HG02973 (cell line): Measurements from ENCODE around the gene ARID1B.

Experiments used
- ATAC-seq: cut with Tn5 transposase; IDR thresholded peaks from one replicate; pipeline ENCODE4 v1.9.1; 2021; ENCODE audit warnings: moderate library complexity; ENCODE audit not compliant: unreplicated experiment

ARID1B gene

DNA sequence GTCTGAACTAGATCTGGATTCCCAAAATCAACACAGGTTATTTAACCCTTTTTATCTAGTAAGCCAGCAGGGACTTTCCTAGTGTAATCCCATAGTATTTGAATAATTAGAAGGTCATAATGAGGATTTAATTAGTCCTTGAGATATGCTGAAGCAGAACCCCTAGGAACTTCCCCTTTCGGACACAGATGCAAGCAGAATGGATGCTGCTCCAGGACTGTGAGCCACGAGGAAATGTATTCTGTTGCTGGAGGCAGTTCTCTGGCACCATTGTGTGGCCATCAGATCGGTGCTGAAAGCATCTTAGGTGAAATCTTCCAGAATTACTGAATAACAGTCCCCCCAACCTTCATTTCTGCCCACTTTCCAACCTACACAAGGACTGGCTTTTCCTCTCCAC lies 339.2 kb downstream of the ARID1B start:
- ATAC-seq = no peak

DNA sequence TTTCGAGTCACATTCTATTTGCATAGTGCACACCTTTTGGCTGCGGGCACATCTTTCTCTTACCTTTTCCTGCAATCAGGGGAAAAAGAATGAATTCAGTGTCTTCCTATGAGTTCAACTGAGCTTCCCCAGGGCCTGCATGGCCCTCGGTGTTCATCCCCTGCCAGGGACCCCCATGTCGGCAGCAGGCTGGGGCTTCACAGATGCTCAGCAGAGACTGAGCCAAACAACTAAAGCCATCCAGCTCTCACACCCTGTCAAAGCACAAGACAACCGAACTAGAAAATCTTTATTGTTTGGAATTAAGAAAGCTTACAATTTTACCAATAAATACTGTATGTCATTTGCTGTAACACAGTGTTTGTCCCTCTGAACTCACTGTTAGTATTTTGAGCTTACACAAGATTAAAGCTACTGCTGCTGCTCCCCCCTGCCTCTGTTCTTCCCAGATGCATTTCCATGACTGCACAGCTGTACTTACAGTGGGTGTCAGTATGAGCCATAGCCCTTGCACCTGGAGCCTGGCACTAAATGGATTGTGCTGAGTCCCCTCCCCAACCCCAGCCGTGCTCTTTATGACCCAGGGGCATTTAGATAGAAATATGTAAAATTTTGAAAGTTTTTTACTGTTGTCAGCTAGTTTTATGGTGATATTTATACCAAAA lies 340.4 kb downstream of the ARID1B start:
- no peak for ATAC-seq

DNA sequence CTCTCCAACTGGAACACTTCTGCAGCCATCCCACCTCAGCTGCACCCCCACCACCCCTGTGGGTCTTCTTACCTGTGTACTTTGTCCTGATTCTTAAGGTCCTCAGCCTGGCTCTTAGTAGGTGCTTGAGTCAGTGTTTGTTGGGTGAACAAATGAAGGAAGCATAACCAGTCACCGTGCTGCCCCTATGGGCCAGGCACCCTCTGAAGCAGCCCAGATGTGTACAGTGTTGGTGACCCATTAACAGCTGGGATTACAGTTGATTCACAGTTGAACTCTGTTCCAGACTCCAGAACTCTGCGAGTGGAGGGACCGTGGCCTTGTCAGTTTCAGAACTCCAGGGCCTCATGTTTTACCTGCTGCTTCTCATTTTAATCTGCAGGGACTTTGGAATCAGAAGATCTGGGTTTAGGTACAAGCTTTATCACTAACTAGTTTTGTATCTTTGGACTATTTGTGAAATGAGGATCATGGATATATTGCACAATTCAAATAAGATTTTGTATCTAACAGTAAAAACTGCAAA lies 342.4 kb downstream of the ARID1B start:
- no peak for ATAC-seq

DNA sequence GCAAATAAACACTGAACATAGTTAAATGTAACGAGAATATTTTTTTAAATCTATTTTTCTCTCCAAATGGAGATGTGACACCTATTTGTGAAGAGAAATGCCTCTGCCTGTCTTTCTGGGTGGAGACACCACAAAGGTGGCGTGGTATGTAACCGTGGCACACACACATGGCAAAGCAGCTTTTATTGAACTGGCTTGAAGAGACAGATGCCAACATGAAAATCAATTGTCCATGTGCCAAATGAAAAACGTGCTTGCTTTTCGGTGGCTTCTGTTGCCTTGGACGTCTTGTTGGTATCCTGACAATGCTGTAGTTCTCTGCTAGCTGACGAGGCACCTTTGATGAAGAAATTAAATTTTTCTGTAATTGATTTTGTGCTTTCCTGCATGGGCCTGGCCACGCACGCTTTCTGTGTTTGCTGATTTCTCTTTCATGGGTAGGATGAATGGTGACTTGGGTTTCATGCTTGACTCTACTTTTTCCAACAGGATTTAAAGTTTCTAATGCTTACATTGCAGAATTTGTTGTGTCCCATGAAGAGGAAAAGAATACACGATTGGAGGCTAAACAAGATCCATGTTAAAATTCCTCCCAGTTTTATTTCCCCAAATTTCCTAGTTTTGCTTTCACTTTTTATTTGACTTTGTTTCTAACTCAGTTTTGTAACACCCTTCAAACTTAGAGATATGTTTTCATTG lies 343.5 kb downstream of the ARID1B start:
- no peak for ATAC-seq

DNA sequence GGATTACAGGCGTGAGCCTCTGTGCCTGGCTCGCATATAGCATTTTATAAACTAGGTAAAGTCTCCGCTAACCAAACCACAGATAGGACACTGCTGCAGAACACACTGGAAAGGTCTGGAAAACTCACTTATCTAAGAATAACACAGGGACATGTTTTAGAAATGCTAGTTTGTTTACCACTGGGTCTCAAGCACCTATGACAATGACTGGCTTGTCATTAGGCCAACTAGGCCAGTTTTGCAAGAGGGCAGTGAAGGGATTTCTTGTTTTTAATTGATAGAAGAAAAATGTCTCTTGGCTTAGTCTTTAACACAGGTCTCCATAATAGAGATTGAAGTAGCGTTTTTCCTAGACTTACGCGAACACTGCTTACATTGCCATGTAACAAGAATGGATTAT lies 344.7 kb downstream of the ARID1B start:
- ATAC-seq = no peak

DNA sequence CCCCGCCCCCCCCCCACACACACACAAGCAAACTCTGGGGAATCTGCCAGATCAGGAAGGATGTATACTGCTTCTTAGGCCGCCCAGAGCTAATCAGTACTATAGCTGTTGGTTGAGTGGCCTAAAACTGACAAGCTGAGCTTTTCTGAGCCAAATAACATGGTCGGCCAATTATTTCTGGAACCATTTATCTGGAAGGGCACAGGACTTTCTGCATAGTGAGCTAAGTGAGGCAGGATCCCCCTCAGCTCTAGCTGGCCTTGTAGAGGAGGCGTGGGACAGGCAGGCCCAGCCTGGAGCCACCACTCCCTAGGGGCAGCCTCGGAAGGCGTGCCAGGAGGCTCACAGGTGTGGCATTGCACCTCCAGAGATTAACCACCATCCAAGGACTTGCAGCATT lies 346.1 kb downstream of the ARID1B start:
- no peak for ATAC-seq

DNA sequence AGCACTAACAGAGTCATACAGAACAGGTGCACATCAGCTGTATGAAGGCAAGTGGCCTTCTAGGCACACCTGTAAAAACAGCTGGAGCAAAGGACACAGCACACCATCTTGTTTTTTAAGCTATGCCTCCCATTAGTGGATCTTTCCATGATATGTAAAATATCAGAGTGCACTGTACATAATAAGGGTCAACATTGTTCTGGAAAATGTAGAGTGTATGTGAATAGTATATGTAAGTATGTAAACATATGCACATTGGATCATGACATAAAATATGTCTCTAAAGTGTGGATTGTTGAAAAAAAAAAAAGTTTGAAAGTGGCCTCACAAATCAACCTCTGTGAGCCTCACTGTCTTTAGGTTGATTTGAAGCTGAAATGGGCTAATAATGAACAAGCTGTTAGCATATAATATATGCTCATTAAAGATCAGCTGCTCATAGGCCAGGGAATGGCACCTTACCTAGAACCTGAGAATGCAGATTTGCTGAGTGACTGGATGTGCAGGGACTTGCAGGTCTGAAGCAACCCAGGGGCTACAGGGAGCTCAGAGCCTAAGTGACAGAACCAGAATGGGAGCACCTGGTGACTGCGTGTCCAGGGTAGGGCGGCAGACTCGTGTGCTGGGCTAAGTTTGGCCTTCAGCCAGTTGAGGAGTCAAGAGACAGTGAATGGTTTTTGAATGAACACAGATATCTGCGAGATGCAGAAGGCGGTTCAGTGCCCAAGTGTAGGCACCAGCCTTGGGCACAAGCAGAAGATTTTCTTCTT lies 347.5 kb downstream of the ARID1B start:
- no peak for ATAC-seq

DNA sequence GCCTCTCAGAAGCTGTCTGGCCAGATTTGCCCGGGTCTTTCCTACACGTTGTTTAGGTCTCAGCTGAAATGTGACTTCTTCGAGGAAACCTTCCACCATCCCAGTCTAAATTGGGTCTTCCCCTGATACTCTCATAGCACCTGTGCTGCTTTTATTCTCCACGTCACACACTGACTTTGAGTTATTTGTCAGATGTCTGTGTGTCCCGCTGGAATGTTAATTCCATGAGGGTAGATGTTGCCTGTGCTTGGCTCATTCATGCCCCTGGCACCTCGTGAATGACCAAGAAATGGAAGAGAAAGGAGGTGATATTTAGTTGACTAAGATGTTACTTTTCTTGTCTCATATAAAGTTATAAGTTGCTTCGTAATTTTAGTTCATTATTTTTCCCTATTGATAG lies 348.4 kb downstream of the ARID1B start:
- ATAC-seq = no peak

DNA sequence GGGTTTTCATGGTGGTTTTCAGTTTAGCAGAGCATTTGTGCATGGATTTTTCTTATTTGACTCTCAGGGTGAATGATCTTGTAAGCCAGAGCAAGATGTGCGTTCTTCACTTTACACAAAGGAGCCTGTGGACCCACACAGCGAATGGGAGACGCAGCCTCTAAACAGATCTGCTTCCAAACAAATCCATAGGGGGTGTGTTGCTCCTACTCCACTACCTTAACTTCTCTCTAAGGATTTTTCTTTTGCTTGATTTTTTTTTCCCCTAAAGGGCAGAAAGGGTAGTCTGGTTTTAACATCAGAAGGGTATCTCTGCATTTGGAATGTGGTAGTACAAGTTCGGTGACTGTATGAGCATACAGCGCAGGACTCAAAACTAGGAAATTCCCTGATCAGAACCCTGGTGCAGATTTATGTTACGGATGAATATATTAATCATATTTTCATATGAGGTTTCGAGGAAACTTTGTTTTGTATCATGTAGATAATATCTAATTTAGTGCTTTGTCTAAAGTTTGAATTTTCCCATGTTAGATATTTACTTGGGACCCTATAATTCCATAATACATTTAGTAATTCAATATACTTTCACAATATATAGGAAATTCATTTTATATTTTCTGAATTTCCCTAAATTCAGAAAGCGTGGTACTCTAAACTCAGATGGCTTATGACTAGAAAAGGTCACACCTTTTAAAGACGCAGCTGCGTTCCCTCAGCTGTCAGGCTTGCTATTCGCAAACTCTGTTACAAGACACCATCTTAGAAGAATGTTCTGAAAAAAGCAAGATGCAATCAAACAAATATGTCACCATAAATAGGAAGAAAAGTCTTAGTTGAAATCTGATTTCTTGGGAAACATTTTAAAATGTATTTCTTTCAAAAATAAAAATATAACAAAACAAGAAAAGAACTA lies 349.3 kb downstream of the ARID1B start:
- no peak for ATAC-seq

DNA sequence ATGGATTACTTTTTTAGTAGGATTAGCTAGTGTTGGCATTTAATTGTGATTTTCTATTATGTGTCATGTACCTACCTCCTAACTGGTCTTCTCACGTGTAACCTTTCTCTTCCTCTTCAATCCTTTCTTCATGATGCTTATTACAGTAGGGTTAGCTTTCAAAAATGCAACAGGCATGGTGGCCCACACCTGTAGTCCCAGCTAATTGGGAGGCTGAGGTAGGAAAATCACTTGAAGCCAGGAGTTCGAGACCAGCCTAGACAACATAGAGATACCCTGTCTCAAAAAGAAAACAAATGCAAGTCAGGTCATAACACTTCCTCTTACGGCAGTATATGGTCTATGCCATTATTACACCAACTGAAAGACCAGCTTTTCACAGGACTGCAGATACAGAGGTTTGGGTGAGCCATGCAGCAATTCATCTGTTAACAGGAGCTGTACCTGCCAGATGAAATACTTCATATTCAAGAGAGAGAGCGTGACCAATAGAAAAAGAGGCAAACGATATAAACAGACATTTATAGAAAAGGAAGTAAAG lies 351.1 kb downstream of the ARID1B start:
- ATAC-seq = no peak

DNA sequence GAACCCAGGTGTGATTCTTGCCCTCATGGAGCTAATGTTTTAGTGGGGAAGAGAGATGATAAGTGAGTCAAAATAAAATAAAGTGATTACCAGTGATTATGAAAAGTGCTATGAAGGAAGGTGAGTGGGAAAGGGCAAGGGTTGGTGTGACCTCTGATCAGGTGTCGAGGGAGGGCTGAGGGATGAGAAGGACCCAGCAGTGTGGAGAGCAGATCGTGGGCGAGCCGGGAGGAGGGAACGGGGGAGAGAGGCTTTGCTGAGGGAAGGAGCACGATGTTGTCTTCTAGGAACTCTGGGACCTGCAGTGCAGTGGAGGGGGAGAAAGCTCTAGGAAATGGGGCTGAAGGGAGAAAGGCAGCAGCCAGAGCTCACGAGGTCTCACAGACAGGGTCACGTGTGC lies 354.1 kb downstream of the ARID1B start:
- ATAC-seq = no peak

DNA sequence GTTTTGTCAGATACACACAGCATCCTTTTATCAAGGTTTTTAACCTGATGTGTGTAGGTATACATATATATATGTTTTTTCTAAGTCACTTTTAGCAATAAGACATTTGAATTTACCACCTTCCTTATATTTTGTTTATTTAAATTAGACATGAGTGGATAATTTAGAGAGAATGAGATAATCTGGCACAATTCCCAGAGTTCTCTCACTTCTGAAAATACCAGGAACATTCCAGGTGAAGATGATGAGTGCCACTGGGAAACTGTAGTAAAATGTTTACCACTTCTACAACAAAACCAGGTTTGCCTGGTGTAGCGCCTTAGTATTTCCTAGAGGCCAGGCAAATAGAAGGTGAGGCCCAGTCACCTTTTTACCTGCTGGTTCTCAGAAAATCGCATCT lies 356.7 kb downstream of the ARID1B start:
- ATAC-seq = no peak

DNA sequence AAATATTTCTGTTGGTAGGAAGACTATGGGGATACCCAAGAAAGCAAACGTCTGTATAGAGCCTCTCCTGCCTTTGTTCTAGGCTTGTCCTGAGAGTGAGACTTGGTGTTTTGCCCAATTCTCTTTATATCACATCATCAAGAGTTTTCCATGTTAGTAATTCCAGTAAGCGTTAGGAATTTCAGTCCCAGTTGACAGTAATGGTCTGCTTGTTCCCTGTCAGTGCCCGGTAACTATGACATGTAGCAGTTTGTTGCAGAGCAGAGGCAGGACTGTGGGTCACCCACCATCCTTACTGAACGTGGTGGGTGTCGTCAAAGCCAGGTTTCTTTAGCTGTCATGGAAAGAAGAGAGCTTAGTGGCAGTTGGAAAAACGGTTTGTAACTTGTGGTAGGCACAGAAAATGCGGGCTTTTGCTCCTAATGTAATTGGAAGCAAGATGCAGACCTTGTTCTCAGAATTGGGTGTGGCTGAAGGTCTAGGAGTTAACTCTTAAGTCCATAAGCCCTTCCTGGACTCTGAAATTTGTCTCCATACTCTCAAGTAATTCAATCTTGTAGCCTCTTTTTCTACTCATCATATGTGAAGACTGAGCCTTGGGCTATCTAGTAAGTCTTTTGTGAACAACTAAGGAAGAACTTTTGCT lies 357.3 kb downstream of the ARID1B start:
- ATAC-seq = no peak

DNA sequence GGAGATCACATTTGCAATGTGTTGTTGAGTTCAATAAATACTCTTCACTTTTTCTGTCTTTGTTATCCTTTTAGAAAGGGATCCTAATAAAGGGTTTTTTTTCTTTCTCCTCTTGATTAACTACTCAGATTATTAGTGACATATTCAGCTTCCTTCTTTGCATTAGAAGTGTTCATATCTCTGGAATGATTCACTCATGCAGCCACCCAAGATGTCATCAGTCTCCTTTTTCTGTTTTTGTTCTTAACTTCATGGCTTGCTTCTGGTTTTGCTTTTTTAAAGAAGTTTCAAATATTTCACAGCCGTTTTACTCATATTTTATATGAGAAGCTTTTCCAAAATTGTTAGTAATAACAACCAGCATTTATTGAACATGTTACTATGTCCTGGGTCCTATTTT lies 358.5 kb downstream of the ARID1B start:
- no peak for ATAC-seq

DNA sequence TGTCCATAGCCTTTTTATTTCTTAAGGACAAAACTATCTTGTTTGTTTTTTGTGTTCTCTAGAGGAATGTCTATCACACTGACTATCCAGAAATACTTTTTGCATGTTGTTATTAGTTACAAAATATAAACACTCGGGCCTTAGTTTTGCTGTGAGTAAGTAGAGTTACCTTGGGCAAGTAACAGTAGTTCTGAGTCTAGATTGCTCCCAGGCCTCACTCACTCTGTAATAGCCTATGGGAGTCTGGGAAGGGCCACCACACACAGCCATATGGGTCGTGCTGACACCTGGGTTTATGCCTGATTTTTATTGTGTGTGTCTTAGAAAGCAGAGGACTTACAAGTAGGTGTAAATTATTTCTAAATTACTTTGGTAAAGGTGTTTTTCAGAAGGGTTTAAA lies 360.3 kb downstream of the ARID1B start:
- no peak for ATAC-seq

DNA sequence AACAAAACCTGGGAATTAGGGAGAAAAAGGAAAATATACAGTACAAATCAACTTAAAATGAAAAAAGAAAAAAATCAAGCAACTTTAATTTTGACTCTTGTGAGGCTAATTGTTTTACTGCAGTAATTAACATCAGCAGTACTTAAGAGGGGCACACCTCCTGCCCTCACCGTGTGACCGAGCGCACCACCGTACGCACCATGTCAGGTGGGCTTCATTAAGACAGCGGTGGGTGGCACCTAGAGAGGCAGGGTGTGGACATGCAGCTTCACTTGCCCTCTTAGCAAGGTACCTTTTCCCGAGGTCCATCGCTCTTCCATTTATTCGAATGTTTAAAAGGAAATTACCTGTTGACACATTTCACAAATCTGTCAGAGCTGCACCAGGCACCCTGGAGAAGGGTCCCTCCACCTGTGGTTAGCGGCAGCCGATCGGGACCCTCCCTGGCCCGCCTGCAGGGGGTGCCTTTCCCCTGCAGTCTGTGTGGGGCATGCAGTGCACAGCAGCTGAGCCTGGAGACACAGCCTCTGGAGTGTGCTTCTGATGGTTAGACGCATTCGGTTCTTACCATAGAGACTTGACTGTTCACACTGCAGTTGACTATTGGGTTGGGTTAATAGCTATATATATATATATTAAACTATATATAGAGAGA lies 362.0 kb downstream of the ARID1B start:
- no peak for ATAC-seq

DNA sequence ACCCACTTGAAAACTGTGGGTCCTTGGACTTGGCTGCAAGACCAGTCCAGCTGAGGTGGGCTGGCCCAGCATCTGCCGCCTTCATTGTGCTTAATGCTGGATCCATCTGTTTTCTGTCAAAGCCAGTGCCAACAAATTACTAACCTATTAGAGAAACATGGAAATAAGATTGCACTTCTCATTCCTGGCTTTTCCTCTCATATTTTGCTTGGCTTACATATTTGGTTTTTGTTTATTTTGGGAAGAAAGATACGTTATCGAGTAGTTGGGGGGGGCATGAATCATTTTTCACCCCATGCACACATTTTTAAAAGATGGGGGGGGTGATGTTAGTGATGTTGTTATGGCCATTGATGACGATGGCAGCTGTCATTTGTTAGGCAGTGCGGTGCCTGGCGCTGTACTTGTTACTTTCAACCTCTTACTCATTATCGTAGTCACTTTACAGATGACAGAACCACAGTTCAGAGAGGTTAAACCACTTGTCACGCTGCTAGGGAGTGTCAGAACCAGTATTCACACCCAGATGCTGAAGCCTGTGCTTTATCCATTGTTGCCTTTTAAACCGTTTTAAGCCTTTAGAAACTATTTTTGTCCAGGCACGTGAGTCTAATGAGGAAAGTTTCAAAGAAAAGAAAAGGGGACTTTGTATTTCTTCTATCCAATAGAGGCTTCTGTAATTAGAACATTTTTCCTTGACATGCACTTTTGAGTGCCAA lies 366.2 kb downstream of the ARID1B start:
- no peak for ATAC-seq

DNA sequence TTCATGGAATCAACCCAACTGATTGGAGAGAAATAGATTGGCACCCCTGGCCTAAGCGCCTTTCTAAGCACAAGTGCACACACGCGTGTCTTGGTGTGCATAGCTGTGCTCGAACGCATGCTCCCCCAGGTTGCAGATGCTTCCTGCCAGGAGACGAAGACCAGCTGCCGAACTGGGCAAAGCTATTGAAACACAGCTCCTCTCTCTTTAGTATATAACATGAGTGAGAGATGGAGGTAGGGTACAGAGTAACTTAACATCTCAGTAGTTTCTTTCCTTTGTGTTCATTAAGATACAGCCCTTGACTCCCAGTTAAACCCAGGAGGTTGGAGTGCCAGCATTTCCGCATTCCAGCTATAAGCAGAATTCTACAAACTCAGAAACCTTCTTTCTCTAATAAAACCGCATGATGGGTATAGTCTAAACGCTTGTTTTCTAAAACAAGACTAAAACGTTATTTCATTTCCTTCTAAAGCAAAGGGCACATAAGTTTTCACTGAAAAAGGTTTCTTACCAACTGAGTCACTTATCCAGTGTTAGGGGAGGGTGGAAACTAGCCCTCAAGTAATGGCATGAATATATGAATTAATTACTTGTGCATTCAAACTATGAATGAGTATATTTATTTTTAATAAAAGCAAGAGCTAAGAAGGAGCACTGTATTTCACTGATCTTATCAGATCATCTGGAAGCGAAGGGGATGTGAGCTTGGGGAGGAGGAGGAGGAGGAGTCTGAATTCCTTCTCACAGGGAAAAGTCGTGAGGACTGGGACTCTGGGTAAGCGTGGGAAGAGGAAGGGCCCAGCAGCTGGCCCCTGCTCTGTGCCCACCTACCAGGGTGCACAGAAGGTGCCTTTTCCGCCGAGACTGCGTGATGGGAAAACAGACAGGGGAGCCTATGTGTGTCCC lies 367.0 kb downstream of the ARID1B start:
- no peak for ATAC-seq
